Stimulated activated CD4-positive, alpha-beta T cell treated with anti-CD3 and anti-CD28 coated beads, Interleukin-4, amount 100 ng/mL, for 48 hours (primary cell): ENCODE data around the gene NCKIPSD.

Source experiments
- DNase-seq, 2 donors: peaks; one replicate each; pipeline ENCODE4 v3.0.0-alpha.2; 2020; ENCODE audit warnings: low read depth in 2 of 2

The NCKIPSD gene

DNA sequence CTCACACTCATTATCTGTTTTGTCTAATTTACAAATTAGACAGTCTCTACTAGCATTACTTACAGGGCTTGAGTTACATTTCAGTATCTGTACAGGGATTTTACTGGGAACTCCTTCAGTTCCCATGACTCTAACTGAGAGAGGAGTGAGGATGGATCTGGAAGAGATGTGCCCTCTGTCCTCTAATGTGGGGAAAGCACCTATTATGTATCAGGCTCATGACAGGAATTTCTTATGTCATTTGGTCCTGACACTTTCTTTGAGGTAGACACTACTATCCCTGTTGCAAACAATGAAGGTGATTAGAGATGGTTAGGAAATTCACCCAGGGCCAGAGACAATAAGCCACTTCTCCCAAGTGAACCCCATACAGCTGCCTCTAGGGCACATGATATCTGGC lies 10.9 kb upstream of the NCKIPSD start:
- no peak for DNase-seq

DNA sequence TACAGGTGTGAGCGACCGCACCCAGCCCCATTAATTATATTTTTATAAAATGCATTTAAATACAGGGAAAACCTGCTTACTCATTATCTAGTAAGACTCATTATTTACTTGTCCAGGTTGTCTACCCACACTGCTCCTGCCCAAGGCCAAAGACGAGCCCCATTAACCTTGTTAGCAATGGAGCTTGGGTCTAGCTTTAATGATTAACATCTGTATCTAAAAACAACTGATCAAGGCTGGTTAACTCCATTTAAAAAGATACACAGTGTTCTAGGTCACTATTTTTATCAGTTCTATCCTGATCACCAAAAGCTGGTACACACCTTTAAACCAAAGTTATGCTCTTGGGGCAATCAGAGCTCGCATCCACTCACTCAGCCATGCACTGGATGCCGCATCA lies 10.4 kb upstream of the NCKIPSD start:
- DNase-seq = no peak

DNA sequence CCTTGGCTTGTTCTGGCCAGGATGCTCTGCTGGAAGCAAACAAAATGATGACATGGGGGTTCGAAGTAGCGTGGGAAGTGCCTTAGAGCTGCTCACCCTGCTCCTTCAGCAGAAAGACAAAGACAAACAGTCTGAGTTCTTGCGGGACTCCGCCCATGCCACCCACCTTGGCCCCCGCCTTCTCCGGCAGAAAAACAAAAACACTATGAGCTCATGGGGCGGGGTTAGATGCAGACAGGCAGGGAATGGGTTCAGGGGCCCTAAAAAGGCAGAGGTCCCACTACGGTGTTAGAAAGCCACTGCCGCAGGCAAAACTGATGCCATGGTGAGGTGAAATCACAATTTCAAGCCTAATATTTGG lies 9.7 kb upstream of the NCKIPSD start:
- DNase-seq = no peak

DNA sequence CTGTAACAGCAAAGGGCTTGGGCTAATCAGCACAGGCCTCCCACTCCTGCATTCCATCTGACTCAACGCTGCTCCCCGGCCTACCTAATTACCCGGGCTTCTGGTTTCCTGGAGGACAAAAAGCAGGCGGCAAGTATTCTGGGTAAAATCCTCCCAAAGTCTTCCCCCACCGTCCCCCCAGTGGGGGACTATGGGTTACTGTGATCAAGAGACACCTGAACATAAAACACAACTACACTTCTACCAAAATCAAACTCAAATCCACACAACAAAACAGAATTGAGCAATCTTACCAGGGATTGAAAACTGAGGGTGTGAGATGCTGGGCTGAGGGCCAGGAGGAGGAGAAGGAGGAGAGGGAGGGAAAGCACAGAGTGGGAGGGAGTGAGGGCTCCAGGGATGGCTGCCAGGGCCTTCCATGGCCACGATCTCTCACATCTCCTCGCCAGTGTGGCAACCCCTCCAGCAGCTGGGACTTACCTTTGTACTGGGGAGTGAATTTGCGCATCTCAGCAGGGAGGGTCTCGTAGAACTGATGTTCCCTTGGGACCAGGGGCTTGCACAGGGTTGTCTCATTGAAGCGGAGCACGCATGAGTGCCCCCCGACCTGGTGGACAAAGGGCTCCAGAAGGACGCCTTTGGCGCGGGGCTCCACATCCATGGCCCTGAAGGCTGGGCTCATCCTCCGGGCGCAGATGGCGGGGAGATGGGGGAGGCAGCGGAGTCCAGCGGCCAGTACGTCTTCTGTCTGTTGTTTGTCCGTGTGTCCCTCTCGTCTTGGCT lies 9.1 kb upstream of the NCKIPSD start:
- DNase-seq = no peak

DNA sequence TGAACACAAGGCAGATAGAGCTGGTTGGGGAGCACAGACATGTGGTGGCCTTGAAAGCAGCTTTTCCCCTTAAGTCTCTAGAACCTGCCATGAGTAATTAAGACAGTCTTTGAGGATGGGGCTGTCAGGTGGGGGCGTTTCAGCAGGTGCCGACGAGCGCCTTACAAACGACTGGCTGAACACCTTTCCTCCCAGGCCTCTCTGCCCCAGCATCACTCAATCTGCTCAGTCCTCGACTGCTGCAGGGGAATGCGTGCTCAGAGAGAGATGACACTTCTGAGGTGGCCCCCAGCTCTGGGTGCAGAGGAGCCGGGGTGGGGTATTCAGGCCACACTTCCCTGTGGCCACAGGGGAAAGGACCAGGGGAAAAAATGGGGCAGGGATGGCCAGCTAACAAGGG lies 8.1 kb upstream of the NCKIPSD start:
- no peak for DNase-seq

DNA sequence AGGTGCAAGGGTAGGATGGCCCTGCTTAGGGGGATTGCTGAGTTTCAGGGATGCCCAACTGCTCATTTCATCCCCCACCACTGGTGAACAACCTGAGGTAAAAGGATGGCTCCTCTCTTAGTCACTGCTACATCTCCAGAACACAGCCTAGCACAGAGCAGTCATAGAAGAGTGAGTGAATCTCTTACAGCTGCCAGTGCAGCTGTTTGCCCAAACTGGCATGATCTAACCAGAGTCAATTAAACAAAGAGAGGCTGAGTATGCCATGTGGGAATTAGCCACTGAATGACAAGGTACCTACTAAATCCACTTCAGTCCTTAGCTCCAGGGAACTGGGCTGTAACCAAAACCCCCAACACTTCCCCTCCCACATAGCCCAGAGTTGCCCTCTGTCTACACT lies 6.8 kb upstream of the NCKIPSD start:
- DNase-seq = no peak

DNA sequence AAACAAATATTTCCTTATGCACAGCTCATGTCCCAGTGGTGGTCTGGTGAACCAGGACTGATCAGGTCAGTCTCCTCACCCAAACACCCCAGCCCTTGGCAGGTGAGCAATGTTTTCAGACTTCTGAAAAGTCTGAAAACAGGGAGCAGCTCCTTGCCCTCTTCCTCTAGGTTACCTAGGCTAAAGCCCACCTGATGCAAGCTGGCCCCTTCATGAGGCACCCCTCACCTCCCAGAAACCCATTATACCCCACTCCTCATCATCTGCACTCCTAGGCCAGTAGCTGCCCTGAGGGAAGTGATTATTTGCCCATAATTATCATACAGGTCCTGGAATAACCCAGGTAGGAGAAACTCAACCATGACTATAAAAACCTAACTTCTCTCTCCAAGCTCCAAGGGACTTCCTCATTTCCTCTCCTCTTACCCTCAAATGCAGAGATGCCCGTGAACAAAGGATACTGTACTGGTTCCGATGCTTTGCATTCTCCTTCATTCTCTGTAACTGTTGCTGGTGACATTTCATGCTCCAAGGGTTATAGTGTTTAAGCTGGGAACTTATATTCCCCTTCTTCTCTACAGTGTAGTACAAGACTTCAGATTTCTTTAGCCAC lies 5.2 kb upstream of the NCKIPSD start:
- no peak for DNase-seq

DNA sequence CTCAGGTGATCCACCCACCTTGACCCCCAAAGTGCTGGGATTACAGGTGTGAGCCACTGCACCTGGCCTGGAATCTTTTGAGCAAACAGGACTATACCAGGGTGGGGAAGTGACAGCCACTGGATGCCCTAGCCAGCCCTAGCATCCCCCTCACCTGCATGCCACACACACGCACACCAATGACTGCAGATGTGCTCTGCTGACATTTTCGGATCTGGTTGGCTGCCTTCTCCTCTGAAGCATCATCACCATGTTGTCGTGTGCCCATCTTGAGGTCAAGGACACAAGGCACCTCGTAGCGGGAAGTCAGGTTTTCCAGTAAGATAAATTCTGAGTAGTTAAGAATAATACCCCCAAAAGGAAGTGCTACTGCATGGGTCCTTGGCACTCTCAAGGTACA lies 3.7 kb upstream of the NCKIPSD start:
- no peak for DNase-seq

DNA sequence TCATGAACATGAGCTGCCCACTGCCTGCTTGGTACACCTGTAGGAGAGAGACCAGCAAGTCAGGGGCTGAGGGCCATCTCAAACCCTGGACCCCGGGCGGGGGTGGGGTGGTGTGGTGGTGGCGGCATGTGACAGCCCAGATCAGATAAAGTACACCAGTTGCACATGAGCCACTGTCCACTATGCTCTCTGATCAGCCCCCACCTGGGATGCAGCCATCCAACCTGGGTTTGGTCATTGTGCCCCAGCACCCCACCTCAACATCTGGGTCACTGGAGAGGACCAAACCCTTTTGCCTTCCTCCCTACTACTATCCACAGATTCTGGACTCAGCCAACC lies 3.0 kb upstream of the NCKIPSD start:
- DNase-seq = no peak

DNA sequence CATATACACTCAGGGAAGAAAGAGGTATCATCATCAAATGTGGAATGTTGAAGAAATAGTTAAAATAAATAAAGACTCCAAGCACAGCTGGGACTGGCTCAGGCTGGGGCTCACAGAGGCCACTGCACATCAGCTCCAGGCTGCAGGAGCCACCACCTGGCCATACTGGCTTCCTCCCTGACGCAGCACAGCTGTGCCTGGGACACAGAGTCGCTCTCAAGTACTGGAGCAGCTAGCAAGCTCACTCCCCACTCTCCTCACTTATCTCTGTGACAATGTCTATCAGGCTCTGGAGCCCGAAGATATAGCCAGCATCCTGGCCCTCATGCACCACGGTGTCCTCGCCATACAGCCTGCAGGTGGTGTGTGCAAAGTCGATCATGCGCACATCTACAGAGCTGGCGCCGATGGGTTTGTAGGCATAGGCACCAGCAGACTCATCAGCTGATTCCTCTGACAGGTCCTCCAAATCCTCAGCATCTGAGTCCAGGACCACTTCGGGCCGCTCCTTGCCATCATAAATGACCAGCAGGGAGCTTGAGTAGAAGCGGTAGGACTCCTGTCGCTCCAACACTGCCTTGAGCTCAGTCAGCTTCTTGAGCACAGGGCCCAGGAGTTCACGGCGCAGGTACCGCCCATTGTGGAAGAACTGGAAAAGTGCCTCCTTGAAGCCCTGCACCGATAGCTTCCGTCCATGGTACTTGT lies 2.5 kb upstream of the NCKIPSD start:
- DNase-seq = no peak

DNA sequence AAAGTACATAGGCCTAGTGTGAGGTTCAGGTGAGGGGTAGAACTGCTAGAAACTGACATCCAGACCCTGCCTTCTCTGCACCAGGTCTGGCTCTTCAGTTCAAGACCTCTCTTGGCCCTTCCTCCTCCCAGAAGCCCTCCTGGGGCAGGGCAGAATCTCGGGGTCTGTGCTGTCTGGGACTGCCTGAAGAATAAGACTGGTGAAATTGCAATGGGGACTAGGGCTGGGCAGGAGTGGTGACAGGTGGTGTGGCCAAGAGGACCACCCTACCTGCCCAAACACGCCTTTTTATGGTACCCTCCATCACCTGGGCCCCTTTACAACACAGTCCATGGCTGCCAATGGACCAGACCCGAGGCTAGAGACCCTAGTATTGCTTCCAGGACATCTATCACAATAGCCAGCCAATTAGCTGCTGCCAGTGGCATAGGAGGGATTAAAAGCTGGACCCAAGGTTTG lies 1.5 kb upstream of the NCKIPSD start:
- DNase-seq = no peak

DNA sequence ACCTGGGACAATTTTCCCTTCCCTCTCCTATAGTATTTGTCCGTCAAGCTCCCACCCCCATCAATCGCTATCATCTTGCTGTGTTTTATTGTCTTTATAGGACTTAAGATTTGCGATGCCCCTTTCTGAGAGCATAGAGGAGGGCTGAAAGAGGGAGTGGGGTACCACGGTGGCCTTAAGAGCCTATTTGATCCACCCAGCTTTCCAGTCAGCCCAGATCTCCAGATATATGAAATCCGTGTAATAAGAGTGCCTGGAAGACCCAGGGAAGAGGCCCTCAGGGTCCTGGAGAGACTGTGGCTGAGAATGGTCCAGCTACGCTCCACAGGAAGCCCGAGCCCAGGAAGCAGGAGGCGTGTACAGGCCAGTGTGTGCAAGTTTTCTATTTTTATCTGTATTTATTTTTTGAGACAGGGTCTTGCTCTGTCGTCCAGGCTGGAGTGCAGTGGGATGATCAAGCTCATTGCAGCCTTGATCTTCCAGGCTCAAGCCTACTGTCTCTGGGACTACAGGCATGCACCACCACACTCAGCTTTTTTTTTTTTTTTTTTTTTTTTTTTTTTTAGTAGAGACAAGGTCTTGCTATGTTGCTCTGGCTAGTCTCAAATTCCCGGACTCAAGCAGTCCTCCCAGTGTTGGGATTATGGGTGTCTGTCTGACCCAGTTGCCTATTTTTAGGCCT lies 964 bp upstream of the NCKIPSD start:
- no peak for DNase-seq

DNA sequence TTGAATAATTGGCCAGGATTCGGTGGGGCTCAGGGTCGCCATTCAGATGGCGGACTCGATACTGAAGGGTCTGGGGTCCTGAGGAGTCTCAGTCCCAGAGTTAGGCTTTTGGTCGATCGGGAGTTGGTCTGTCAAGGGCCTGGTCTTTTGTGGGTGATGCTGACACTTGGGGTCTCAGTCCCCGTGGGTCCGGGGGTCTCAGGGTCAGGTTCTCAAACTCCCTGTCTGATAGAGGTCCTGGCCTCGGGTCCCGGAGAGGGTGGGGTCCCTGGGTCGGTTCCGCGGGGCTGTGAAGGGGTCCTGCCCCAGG lies 467 bp downstream of the NCKIPSD start:
- no peak for DNase-seq

DNA sequence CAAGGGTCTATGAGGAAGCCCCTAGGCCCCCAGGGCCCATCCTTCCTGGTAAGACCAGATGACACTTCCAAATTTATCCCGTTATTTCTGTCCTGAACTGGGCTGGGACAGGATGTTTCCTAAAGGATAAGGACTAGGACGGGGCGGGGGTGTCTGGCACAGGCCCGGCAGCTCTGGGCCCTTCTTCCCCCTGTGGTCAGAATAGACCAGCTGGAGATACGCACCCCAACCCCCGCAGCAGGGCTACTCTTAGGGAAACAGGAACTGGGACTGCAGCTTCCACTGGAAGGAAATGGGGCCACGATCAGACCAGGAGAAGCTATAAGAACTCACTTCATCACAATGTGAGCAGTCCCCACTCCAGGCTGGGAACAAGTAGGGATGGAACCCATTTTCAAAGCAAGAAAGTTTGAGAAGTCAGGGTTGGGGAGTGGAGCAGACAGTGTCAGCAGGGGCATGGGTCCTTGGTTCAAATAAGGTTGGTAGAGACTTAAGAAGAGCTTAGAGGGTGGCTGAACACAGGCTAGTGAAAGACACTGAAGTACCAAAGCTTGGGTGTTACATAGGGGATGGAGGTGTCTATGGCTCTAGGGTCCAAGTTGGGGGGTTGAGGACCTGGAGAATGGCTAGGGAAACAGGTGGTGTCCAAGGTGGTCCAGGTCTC lies 1.1 kb downstream of the NCKIPSD start:
- no peak for DNase-seq

DNA sequence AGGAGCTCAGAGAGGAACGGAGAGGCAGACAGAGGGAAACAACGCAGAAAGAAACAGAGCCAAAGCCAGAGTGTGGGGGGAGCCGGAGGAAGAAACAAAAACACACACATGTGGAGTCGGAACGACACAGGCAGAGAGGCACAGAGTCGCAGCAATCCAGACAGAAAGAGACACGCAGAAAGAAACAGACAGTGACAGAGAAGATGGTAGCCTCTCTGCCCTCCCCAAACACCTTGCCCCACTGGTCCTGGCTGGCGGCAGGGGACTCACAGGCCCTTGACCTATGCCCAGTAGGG lies 1.7 kb downstream of the NCKIPSD start:
- DNase-seq = no peak

DNA sequence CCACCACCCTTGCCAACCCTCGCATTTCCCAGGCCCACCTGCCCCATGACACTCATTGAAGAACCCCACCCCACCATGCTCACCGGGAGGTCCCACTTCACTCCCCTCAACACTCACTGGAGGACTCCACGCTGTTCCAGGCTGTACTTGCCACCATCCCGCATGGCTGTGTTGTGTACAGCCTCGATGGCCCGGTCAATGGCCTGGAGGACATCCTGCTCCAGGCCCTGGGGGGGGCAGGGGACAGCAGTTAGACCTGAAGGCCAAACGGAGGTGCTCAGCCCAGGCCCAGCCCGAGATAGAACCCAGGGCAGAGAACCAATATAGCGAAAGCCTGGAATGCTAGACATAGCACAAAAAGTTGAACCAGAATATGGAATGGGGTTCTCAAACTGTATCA lies 2.9 kb downstream of the NCKIPSD start:
- no peak for DNase-seq

DNA sequence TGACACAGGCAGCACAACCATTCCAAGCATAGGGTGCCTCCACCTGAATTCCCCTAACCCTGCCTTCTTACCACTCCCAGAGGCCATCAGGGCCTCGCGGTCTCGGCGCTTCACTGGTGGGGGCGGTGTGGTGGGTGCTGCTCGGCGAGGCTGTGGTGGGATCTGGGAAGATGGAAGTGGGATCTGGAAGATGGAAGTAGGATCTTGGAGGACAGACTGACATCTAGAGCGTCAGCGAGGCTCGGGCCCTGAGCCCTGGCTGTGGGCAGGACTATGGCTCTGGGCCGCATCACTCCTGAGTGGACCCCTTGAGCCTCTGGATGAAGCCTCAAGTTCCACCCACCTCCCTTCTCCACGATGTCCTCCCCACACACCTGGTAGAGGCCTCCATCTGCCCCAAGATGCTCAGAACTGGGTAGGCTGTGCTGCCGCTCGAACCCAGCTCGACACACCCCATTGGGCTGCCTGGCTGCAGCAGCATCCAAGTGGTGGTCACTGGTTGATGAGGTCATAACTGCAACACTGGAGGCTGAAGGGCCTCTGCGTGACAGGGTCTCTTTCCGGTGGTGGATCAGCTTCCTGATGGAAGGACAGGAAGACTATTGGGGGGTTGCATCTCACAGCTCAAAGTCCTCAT lies 3.6 kb downstream of the NCKIPSD start:
- no peak for DNase-seq

DNA sequence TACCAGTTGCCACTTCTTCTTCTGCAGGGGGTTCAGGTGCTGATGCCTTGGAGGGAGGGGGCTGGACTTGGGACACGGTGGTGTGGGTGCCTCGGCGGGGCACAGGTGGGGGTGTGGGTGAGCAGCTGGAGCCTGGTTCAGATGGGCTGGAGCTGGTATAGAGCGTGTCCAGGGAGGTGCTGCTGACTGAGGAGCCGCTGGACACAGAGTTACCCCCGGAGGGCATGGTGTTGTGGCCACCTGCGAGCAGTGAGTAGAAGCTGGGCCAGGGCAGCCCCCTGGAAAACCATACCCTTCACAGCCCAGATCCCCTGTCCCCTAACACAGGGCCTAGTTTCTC lies 4.2 kb downstream of the NCKIPSD start:
- no peak for DNase-seq

DNA sequence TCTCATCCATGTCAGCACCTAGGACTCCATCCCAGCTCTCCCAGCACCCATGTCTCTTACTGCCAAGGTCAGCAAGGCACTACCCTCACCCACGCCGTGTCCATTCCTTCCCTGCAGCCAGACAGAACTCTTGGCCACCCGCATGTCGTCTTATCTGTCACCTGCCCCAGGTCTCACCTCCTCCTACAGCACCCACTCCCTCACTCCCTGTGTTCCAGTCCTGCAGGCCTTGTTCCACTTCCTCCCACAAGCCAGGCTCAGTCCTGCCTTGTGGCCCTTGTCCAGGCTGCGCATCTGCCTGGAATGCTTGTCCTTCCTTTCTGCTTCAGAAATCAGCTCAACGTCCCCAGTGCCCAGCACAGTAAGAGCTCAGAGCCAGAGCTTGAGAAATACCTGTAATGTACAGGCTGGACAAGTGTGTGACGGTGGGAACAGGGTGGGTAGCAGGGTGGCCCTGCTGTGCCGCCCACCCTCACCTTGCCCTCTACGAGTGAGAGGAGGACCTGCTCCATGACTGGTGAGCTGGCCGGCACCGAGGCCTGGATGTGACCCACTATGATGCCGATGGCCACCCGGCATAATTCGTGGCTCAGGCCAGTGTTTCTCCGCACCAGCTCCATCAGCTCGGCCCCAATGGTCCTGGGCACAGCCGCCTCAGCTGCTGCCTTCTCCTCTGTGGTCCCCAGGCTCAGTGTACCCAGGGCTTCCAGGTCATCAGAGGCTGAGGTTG lies 4.7 kb downstream of the NCKIPSD start:
- DNase-seq = no peak

DNA sequence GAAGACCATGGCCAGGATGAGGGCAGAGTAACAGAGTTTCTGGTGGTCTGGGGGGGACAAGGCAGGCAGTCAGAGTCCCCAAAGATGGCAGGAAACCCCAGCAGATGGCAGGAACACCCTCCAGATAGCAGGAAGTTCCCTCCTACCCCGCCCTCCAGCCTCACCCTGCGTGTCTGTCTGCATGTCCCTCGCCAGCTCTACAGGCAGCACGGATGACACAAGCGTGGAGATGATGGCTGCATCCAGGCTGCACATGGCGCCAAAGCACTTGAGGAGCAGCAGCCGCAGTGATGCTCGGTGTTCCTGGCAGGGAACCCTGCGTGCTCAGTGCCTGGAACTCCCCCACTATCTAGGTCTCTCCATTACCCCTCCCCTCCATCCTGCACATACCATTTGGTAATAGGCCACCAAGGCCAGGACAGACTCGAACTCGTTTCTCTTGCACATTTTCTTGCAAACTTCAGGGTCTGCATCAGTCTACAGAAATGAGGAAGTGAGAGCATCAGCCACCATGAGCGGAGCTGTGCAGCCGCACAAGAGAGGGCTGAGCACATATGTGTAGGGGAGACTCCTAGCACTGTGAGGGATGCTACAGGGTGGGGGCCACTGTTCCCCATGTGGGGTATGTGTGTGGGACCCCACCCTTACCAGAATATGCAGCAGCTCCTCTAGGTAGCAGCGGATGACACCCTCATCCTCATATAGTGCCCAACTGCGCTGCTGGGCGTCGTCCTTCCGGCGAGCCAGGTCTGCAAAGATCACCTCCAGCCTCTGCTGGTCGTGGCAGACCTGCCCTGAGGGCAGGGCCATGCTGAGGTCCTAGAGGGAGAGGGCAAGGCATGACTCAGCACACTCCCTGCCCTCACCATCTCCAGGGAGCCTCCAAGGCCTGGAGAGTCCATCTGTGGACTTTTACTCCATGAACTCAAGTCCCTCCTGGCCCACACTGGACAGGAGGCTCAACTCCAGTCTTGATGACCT lies 6.0 kb downstream of the NCKIPSD start:
- no peak for DNase-seq
